ENCODE results near the gene MOCS3. TPM values are rescaled to one million over a fixed set of nuclear protein-coding genes. Genes with fewer than 3 reads are reported as not detected.

MOCS3 gene
- total and polyA plus RNA-seq, 2 donors (not counting 1 experiment from before 2014, with no cell fraction given) = 0.91 to 7.6 TPM

GRCh38 chr20:50933589-50933988 is 25.0 kb upstream of the MOCS3 start:
- no peak for TF ChIP-seq EZH2 (IDR thresholded peaks at IDR 0.05; ENCODE audit: borderline replicate concordance, insufficient read depth, low read depth, low read length, poor library complexity, severe bottlenecking)
- TF ChIP-seq CTCF (IDR thresholded peaks at IDR 0.05) = no peak
- H3K9me3 Mint-ChIP-seq (ENCODE audit: insufficient read depth) = no peaks in the 10 kb centered on the region
- peaks cover 21% of the 10 kb centered on the region for H3K4me1 Mint-ChIP-seq
- H3K4me1 ChIP-seq (ENCODE audit: control insufficient read depth in 2 of 2, insufficient read depth in 2 of 2, low read length in 2 of 2) = peaks cover 17 to 21% of the 10 kb centered on the region in 2 donors
- intact Hi-C loops (cut with micrococcal nuclease) = loop anchor here (5.0 kb wide), 1 partner anchor 816 kb away; no protein-coding TSS in a partner anchor
- H3K36me3 ChIP-seq (replicated peaks in 1 of 2; ENCODE audit: control extremely low read depth in 1 of 2, control insufficient read depth in 1 of 2, extremely low read depth in 1 of 2, insufficient read depth in 2 of 2, low read length in 1 of 2) = peaks cover 2 to 34% of the 10 kb centered on the region in 2 experiments
- H3K4me3 Mint-ChIP-seq = no peak overlapping the region
- no peak overlapping the region for H3K9ac ChIP-seq (ENCODE audit: low read length)
- no peak overlapping the region for H3K4me3 ChIP-seq (ENCODE audit: control extremely low read depth in 1 of 5, extremely low read depth in 1 of 5, insufficient read depth in 1 of 5, low read depth in 2 of 5, low read length in 4 of 5)
- peaks cover 18% of the 10 kb centered on the region for H3K79me2 ChIP-seq (ENCODE audit: control insufficient read depth, insufficient read depth, low read length)
- peaks cover 12% of the 10 kb centered on the region for H4K20me1 ChIP-seq (ENCODE audit: control insufficient read depth, insufficient read depth, low read length, poor library complexity, severe bottlenecking)
- ChIA-PET CTCF (interaction anchor here (3.1 to 16.7 kb wide), 2 partner anchors 24 to 138 kb away, joined by 31 to 390 read pairs; partner anchors contain the start of genes BCAS4, DPM1 and MOCS3), POLR2A (no interaction called here)
- H3K27ac Mint-ChIP-seq = no peak overlapping the region
- H3K27me3 Mint-ChIP-seq = no peaks in the 10 kb centered on the region
- no peaks in the 10 kb centered on the region for H3K9me3 ChIP-seq (ENCODE audit: control extremely low read depth in 1 of 3, control insufficient read depth in 2 of 3, insufficient read depth in 1 of 3, low read length in 2 of 3)
- H3K4me2 ChIP-seq (replicated peaks; ENCODE audit: low read depth, low read length, poor library complexity, severe bottlenecking) = no peak overlapping the region
- ATAC-seq (ENCODE audit: low read depth) (no peak), DNase-seq (no peak)
- H3K27ac ChIP-seq (ENCODE audit: low read length in 2 of 2) = no peak overlapping the region
- H3K27me3 ChIP-seq (replicated peaks in 1 of 4; ENCODE audit: control extremely low read depth in 1 of 4, control insufficient read depth in 3 of 4, insufficient read depth in 4 of 4, low read length in 3 of 4) = no peaks in the 10 kb centered on the region
- no CpG with 5 or more reads among the region's 1 CpG for WGBS (ENCODE audit: insufficient coverage)
- H2AFZ ChIP-seq (ENCODE audit: insufficient read depth, low read depth, low read length, poor library complexity, severe bottlenecking) = no peak overlapping the region

GRCh38 chr20:50943069-50943468 is 15.5 kb upstream of the MOCS3 start:
- ATAC-seq (ENCODE audit: low read depth) (no peak), DNase-seq (no peak)
- Histone ChIP-seq H3K27ac (ENCODE audit: low read length in 2 of 2) (no peak overlapping the region), H3K4me1 (ENCODE audit: control insufficient read depth in 2 of 2, insufficient read depth in 2 of 2, low read length in 2 of 2) (no peaks in the 10 kb centered on the region), H3K4me3 (ENCODE audit: control extremely low read depth in 1 of 5, extremely low read depth in 1 of 5, insufficient read depth in 1 of 5, low read depth in 2 of 5, low read length in 4 of 5) (no peak overlapping the region), H4K20me1 (ENCODE audit: control insufficient read depth, insufficient read depth, low read length, poor library complexity, severe bottlenecking) (peaks cover 3% of the 10 kb centered on the region), H3K9me3 (ENCODE audit: control extremely low read depth in 1 of 3, control insufficient read depth in 2 of 3, insufficient read depth in 1 of 3, low read length in 2 of 3) (no peaks in the 10 kb centered on the region), H3K79me2 (ENCODE audit: control insufficient read depth, insufficient read depth, low read length) (peaks cover 13% of the 10 kb centered on the region), H3K4me2 (replicated peaks; ENCODE audit: low read depth, low read length, poor library complexity, severe bottlenecking) (no peak overlapping the region), H2AFZ (ENCODE audit: insufficient read depth, low read depth, low read length, poor library complexity, severe bottlenecking) (no peak overlapping the region), H3K27me3 (replicated peaks in 1 of 4; ENCODE audit: control extremely low read depth in 1 of 4, control insufficient read depth in 3 of 4, insufficient read depth in 4 of 4, low read length in 3 of 4) (no peaks in the 10 kb centered on the region), H3K36me3 (replicated peaks in 1 of 2; ENCODE audit: control extremely low read depth in 1 of 2, control insufficient read depth in 1 of 2, extremely low read depth in 1 of 2, insufficient read depth in 2 of 2, low read length in 1 of 2) (peaks cover 17 to 73% of the 10 kb centered on the region in 2 experiments), H3K9ac (ENCODE audit: low read length) (no peak overlapping the region)
- ChIA-PET CTCF (interaction anchor here (1.0 kb wide), 1 partner anchor 150 kb away, joined by 8 read pairs; no protein-coding TSS in a partner anchor), POLR2A (no interaction called here)
- H3K4me3 Mint-ChIP-seq = no peak overlapping the region
- no peak for TF ChIP-seq EZH2 (IDR thresholded peaks at IDR 0.05; ENCODE audit: borderline replicate concordance, insufficient read depth, low read depth, low read length, poor library complexity, severe bottlenecking)
- TF ChIP-seq CTCF (IDR thresholded peaks at IDR 0.05) = no peak
- H3K27ac Mint-ChIP-seq = no peak overlapping the region
- H3K4me1 Mint-ChIP-seq = no peaks in the 10 kb centered on the region
- H3K27me3 Mint-ChIP-seq = no peaks in the 10 kb centered on the region
- intact Hi-C loops (cut with micrococcal nuclease) = no loop called here
- H3K9me3 Mint-ChIP-seq (ENCODE audit: insufficient read depth) = no peaks in the 10 kb centered on the region
- 100% methylated on average over 3 of the region's 7 CpGs for WGBS (ENCODE audit: insufficient coverage)

Data from B cell (primary cell).